Measurements from ENCODE around the gene NDST3. TPM values are rescaled to one million over a fixed set of nuclear protein-coding genes. Genes with fewer than 3 reads are reported as not detected.

The NDST3 gene
- total RNA-seq, 1 experiment from 2014 or later: 0.70 TPM

- H4K5ac ChIP-seq (ENCODE audit: insufficient read length, low read depth, low read length): no peak overlapping the region
- H4K91ac ChIP-seq (ENCODE audit: insufficient read length, low read depth, low read length): no peak overlapping the region
- H3K27ac Mint-ChIP-seq: no peak overlapping the region
- no peak overlapping the region for H2BK5ac ChIP-seq (ENCODE audit: insufficient read length, low read length)
- DNase-seq: no peak
- H3K4me3 Mint-ChIP-seq: no peak overlapping the region
- no peak for TF ChIP-seq CTCF (conservative IDR thresholded peaks at IDR 0.05)
- no peak overlapping the region for H3K9ac ChIP-seq (ENCODE audit: extremely low read depth, insufficient read length, low read length)
- H3K4me1 Mint-ChIP-seq: peaks cover 4% of the 10 kb centered on the region in 2 experiments
- no peaks in the 10 kb centered on the region for H3K27me3 Mint-ChIP-seq (ENCODE audit: low read depth)
- H3K9me3 Mint-ChIP-seq: no peaks in the 10 kb centered on the region
- H4K8ac ChIP-seq (replicated peaks; ENCODE audit: insufficient read length, low read depth, low read length): no peak overlapping the region
- peaks cover 0 to 4% (median 3%) of the 10 kb centered on the region in 3 experiments; a peak in 3 of 7 replicates for H3K36me3 Mint-ChIP-seq (ENCODE audit: insufficient read depth in 1 of 3, low read depth in 3 of 3)
- no peak overlapping the region for H2BK15ac ChIP-seq (ENCODE audit: low read depth, low read length)
- H3K18ac ChIP-seq (ENCODE audit: insufficient read length, low read depth, low read length): no peak overlapping the region
- H3K79me1 ChIP-seq (ENCODE audit: insufficient read depth, low read depth, low read length, poor library complexity, severe bottlenecking): no peaks in the 10 kb centered on the region
- H3K4me1 ChIP-seq (ENCODE audit: insufficient read depth, low read length): no peaks in the 10 kb centered on the region
- H2BK12ac ChIP-seq (ENCODE audit: insufficient read length, low read depth, low read length): no peak overlapping the region
- H4K20me1 ChIP-seq (ENCODE audit: control insufficient read depth, insufficient read depth, insufficient read length): no peaks in the 10 kb centered on the region
- no peak overlapping the region for H3K4ac ChIP-seq (ENCODE audit: low read depth, low read length)
- H2AFZ ChIP-seq (ENCODE audit: low read length): no peak overlapping the region
- H3K27me3 ChIP-seq (ENCODE audit: insufficient read depth, low read length): no peaks in the 10 kb centered on the region
- H3T11ph ChIP-seq (ENCODE audit: low read length): no peak overlapping the region
- no peaks in the 10 kb centered on the region for H3K9me3 ChIP-seq (ENCODE audit: control insufficient read depth, low read depth, low read length)
- H3K27ac ChIP-seq (ENCODE audit: insufficient read length, low read depth, low read length): no peak overlapping the region
- H3K23ac ChIP-seq (ENCODE audit: insufficient read length, low read depth, low read length): no peak overlapping the region
- no peaks in the 10 kb centered on the region for H3K79me2 ChIP-seq (ENCODE audit: insufficient read depth, low read length)
- H3K4me2 ChIP-seq (ENCODE audit: insufficient read depth, insufficient read length, low read length): no peak overlapping the region
- no peak overlapping the region for H2BK120ac ChIP-seq (ENCODE audit: low read depth, low read length, poor library complexity, severe bottlenecking)
- no peak overlapping the region for H2BK20ac ChIP-seq (ENCODE audit: low read depth, low read length, poor library complexity, severe bottlenecking)
- whole genome bisulfite sequencing (ENCODE audit: extremely low coverage, insufficient read length, low lambda C conversion rate): no CpG with 5 or more reads among the region's 3 CpGs
- H3K14ac ChIP-seq (ENCODE audit: insufficient read depth, low read length): no peak overlapping the region
- no peak overlapping the region for H3K56ac ChIP-seq (ENCODE audit: insufficient read length, low read depth, low read length)
- no peak overlapping the region for H2AK5ac ChIP-seq (ENCODE audit: insufficient read length, low read length)
- H3K23me2 ChIP-seq (ENCODE audit: insufficient read length, low read depth, low read length, poor library complexity, severe bottlenecking): no peaks in the 10 kb centered on the region
These were observed 252.4 kb downstream of the NDST3 start for GRCh38 chr4:118286685-118287084.
